ENCODE results near the gene BRAP.
"Not testable (repeated sequence)": the region's sequence is repeated elsewhere in the genome, so short reads cannot be mapped to it uniquely, and the experiment has no call there.

The BRAP gene

DNA sequence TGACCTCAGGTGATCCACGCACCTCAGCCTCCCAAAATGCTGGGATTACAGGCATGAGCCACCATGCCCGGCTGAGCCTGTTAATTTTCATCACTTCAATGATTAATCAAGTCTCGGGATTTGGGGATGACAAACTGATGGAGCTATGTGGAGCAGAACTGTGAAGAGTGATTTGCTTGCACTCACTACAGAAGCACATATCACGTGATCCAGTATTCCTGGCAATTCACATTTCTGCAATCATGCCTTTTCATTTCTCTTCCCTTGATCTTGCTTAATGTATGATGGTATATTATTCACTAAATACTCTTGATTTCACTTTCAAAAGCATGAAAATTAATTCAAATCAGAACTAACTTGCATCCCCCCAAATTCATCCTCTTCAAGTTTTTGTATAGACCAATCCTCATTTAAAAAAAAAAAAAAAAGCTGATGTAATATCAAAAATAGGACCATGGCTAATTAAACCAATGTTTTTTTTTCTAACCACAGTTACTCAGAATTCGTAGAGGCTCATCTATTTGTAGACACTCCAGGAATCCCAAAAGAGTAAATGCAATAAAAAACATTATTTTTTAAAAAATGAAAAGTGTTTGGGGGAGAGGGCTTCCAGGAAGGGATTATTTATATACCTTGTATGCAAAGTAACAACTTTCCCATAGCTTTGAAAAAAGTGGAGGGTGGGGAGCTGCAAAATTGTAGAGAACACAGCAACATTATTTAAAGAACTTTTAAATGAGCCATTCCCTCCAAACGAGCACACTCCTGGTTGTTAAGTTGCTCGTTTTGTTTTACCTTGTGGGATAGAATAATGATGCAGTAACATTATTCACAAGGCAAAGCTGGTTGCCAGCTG is 79.6 kb downstream of the BRAP start:
- no peak for DNase-seq

DNA sequence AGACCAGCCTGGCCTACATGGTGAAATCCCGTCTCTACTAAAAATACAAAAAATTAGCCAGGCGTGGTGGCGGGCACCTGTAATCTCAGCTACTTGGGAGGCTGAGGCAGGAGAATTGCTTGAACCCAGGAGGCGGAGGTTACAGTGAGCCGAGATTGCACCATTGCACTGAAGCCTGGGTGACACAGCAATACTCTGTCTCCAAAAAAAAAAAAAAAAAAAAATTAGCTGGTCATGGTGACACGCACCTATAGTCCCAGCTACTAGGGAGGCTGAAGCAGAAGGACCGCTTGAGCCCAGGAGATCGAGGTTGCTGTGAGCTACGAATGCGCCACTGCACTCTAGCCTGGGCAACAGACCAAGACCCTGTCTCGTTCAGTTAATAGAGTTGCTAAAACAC is 82.9 kb downstream of the BRAP start:
- not testable (repeated sequence) for DNase-seq

DNA sequence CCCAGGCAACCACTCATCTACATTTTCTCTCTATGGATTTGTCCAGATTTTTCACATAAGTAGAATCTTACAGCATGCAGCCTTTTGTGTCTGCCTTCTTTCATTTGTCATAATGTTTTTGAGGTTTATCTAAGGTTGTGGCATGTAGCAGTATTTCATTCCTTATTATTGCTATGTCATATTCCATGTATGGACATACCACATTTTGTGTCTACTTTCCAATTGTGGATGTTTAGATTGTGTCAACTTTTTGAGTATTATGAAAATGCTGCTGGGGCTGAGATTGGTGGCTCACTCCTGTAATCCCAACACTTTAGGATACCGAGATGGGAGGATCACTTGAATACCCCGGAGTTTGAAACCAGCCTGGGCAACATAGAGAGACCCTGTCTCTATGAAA is 83.4 kb downstream of the BRAP start:
- no peak for DNase-seq

DNA sequence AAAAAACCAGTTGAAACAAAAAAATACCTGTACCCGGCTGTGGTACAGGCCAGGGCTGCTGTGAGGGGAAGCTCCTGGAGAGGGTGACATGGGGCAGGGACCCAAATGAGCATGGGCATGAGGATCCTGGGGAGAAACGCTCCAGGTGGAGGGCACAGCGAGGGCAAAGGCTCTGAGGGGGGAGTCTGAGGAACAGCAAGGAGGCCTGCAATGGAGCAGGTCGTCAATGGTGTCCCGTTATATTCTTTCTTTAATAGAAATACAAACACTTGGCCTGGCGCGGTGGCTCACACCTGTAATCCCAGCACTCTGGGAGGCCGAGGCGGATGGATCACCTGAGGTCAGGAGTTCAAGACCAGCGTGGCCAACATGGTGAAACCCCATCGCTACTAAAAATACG is 84.8 kb downstream of the BRAP start:
- not testable (repeated sequence) for DNase-seq

DNA sequence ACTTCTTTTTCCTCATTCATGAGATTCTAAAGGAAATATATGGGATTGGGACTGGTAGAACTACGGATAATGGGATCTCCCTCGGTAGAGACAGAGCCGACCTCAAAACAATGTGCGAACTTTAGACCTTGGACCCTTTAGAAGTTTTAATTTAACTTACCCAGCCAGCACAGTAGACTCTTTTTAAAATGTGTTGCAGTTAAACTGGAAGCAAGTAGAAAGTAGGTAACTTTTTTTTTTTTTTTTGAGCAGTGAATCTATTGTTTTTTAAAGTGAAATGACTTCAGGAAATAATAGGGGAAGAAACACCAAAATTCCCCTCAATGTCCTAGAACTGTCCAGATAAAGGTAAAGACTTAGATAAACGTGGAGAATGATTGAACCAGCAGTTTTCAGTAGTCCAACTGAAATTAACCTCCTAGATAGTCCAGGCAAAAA is 85.5 kb downstream of the BRAP start:
- no peak for DNase-seq

DNA sequence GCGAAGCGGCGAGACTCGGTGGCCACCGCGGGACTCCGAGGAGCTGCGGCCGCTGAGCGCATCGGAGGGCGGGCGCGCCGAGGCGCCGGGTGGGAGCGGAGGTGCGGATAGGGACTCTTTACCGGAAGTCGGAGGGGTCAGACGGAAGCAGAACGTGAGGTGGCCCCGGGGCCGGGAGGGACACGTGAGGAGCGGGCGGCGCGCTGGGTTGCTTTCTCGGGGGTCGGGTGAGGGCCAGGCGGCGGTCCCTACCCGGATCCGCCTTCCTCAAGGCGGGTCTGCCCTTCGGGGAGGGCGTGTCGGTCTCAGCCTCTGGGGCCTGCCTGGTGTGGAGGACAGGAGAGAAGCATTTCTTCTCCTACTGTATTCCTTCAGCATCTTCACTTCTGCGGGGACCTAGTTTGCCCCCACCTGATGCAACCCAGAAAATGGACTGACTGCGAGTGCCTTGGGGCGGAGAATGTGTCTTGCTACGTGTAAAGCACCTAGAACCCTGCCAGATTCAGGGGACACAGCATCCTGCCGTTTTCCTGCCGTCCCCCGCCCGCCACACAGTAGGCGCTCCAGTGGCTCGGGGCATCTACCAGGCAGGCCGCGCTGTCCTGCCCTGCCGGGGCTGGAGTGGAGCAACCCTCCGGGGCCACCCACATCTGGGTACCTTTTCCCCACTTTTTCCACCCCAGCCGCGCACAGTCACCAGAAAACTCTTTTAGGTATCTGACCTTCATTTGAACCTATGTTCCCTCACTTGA is 86.1 kb downstream of the BRAP start:
- DNase-seq = peak; percentile 70

DNA sequence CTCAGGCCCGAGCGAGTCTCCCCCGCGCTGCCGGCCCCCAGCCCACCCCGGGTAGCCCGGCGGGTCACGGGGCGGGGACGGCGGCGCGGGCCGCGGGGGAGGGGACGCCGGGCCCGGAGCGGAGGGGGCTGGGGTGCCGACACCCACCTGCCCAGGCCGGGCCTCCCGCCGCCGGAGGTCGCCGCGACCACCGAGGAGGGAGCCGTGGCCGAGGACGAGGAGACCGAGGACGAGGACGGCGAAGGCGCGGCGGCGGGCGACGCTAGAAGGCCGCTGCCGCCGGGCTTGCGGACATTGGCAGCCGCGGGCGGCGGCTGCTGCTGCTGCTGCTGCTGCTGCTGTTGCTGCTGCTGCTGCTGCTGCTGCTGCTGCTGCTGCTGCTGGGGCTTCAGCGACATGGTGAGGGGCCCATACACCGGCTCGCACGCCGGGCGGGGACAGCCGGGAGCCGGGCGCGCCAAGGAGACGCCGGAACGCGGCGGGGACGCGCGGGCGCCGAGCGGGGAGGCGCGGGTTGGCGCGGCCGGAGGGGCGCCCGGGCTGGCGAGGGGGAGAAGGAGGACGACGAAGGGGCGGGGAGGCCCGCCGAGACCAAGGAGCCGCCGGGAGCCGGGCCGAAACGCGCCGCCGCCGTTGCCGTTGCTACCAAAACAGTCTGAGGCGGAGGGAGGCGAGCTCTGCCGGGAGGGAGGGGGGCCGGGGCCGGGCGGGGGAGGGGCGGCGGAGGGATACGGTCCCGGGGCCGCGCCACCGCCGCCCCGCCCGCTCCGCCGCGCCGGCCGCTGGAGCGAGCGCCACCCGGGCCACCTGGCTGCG is 86.9 kb downstream of the BRAP start, which contains the start of gene ATXN2:
Gene ATXN2, minus strand, starts transcription at position 679 of the 816 bp plus-strand sequence. Its CDS starts 281 bp downstream, at position 398.
- no peak for DNase-seq

DNA sequence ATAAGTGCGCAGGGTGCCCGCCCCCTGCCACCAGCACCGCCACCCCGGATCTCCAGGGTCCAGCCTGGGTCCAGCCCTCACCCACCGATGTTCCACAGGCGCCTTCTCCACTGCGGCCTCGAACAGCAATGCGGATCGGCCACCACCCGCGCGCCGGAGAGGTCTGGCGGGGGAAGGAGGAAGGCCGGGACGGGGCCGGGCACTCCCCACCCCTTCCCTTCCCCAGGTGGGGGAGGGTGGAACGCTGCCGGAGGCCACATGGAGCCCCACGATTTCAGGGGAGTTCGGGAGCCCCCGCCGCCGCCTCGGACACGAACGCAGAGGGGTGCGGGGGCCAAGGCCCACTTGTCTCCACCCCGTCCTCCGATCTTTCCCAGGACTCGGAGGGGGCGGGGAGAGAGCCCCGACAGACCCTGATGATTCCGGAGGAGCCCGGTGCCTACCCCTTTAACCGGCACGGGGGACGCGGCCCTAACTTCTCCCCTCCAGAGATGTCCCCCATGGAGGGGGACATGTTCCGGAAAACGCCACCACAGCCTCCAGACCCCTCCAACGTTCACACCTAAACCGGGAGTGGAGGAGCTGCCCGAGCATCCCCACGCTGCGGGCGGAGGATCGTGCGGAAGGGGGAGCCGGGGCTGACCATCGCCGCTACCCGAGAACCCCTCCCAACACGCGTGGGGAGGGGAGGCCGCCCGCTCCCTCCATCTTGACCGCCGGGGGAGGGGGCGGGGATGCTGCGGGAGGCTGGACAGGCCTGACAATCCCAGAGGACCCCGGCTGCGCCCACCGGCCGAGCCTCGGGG is 87.7 kb downstream of the BRAP start:
- DNase-seq = no peak

DNA sequence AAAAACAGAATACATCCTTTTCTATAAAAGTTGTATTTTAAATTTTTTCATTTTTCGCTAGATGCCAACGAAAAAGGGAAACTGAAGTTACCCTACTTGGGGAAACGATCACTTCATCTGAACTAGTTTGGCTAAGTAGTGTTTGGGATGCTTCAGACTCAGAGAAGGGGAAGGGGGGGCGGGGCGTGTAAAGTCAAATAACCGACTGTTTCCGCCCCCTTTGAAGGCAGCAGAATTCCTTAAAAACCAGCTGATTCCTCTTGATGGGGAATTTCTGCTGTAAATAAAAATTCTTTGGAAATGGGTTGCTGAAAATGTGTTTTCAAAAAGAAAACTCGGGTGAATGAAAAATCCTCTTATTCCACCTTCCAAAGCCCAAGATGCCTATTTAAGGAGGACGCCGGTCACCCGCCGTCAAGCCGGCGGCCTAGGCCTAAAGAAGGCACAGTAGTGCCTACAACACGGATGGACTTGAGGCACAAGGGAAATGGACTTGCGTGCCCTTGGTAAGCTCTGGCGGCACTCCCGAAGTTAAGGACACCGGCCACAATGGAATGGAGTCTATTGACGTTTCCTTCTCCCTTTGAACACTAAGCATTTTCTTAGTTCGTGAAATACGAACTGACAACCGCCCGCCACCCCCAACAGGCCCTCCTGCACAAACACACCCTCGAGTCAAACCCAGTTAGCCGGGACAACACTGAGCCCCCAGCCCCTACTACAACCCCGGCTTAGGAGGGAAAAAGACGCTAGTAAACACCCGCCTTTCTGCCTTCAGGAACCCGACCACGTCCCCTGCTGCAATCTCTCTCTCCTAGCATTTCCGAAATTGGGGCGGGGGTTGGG is 88.5 kb downstream of the BRAP start:
- peak; percentile 15 for DNase-seq

DNA sequence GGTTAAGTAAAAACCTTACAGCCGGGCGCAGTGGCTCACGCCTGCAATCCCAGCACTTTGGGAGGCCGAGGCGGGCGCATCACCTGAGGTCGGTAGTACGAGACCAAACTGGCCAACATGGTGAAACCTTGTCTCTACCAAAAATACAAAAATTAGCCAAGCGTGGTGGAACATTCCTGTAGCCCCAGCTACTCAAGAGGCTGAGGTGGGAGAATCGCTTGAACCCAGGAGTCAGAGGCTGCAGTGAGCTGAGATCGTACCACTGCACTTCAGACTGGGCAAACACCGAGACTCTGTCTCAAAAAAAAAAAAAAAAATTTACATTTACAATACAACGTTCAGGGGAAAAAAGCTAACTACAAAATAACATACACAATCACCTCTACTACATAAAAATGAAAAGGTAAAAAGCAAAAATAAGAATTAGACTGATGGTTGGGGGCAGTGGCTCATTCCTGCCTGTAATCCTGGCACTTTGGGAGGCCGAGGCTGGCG is 90.4 kb downstream of the BRAP start:
- DNase-seq = not testable (repeated sequence)

Data from SHP77 treated with DMSO at 0.1 percent for 48 hours (cell line).